KOPT-K1 (cell line): Measurements from ENCODE around the gene TMEM236.
"Not testable (repeated sequence)": the region's sequence is repeated elsewhere in the genome, so short reads cannot be mapped to it uniquely, and the experiment has no call there.

Source experiments
- H3K27ac ChIP-seq: fragments of 200-600 bp; sonication (generic); 2 replicates; pipeline ENCODE4 v1.5.1; 2016; ENCODE audit warnings: antibody characterized with exemption, mild to moderate bottlenecking, low read depth, low read length; ENCODE audit not compliant: poor library complexity, severe bottlenecking
- H3K36me3 ChIP-seq: fragments of 200-600 bp; sonication (generic); 2 replicates; pipeline ENCODE4 v1.5.1; 2017; ENCODE audit warnings: antibody characterized with exemption, mild to moderate bottlenecking, low read length, moderate library complexity; ENCODE audit not compliant: insufficient read depth
- H3K9me3 ChIP-seq: fragments of 200-600 bp; sonication (generic); 2 replicates; pipeline ENCODE4 v1.5.1; 2017; ENCODE audit warnings: antibody characterized with exemption, low read length, mild to moderate bottlenecking; ENCODE audit not compliant: insufficient read depth, poor library complexity, severe bottlenecking

Gene TMEM236, protein sequence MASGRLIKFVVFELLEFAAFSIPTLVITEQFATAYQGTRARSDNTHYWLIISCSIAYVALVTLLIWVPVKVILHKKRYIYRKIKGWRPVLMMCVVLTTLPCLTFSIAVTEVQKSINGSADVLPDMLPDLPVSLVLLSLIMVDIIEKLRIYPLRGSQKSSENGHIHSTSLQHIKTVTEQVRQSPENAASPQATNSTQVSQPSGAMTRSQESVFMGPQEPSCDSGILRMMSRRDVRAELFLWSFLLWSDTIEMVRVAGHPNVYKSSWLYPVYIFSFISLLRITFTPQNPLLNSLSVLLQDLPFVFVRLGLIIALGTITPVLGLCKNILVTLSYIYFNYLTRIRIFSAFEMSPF

DNA sequence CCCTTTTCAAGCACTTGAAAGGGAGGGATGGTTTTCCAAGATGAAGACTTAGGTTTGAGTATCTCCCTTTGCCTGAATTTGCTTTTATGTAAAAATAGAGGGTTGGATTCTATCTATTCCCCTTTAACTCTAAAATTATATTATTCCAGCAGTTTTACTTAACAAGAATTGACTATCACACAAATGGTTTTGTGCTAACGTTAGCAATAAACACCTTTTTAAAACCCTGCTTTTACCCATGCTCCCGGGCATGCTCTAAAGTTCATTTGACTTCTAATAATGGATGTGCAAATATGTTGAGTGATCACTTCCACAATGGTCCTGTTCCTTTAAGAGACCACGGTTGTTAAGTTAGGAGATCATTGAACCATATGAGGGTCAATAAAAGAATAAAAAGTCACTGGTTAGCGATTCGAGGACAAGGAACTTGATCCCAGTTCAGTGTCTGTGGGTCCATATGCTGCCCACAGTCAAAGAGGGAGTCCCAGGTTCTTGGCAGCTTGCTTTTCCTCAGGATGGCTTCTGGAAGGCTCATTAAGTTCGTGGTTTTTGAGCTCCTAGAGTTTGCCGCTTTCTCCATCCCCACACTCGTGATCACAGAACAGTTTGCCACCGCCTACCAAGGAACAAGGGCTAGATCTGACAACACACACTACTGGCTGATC is at the start of gene TMEM236:
TMEM236 (plus strand) TSS at position 421 of the 665 bp plus-strand sequence; CDS start at position 516, 95 bp downstream.
- H3K9me3 ChIP-seq: no peaks in the 10 kb centered on the region
- no peak within 1 kb of the TSS for H3K27ac ChIP-seq
- no peaks in the 10 kb centered on the region for H3K36me3 ChIP-seq

DNA sequence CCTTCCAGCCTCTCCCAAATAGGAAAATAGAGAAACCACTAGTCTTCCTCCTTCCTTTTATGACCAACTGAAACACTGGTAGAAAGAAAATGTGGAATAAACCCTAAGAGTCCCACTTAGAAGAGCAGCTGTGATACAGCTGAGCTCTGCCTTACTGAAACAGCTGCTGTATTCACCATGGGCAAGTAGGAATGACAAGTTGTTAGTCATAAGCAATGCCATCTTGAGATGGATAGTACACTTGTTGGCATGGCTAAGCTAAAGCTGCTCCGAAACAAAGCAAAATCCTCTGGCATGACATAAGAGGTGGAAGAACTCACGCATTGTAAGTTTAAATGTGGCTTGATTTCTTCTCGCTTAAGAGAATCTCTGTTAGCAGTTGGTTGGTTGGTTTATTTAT is 48.3 kb upstream of the TMEM236 start:
- no peak overlapping the region for H3K27ac ChIP-seq
- peaks cover 95% of the 10 kb centered on the region for H3K36me3 ChIP-seq
- no peaks in the 10 kb centered on the region for H3K9me3 ChIP-seq

DNA sequence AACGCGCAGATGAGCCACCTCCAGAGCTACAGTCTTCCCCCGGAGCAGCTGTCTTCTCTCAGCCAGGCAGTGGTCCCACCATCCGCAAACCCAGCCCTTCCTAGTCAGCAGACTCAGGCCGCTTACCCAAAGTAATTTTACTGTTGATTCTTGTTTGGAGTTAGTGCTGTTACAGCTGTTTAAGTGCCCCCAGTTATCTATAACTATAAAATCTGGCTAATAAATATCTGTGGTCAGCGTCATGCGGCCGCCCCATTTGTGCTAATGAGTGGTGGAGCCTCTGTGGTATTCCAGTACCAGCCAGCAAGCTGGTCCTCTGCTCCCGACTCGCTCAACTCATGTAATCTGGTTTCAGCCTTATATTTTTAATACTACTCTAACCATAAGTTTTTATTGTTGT is 43.2 kb upstream of the TMEM236 start:
- no peak overlapping the region for H3K27ac ChIP-seq
- H3K36me3 ChIP-seq: peaks cover 98% of the 10 kb centered on the region
- H3K9me3 ChIP-seq: no peaks in the 10 kb centered on the region

DNA sequence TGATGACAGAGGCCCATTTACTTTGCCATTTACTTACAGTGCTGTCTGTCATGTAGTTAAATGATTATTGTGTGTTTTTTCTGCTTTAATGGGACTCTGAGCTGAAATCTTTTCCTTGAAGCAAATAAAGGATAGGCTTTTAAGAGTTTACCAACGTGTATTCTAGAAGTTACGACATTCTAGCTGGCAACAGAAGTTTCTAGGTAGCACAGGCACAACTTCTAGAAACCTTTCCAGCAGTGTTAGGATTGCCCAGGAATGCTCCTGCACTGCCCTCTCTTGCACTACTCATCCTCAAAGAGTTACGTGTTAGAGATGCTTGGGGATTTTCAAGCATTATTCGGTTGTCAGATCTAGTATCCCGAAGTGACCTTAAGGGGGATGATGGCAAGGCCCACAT is 42.5 kb upstream of the TMEM236 start:
- H3K9me3 ChIP-seq: no peaks in the 10 kb centered on the region
- H3K27ac ChIP-seq: no peak overlapping the region
- peaks cover 98% of the 10 kb centered on the region for H3K36me3 ChIP-seq

DNA sequence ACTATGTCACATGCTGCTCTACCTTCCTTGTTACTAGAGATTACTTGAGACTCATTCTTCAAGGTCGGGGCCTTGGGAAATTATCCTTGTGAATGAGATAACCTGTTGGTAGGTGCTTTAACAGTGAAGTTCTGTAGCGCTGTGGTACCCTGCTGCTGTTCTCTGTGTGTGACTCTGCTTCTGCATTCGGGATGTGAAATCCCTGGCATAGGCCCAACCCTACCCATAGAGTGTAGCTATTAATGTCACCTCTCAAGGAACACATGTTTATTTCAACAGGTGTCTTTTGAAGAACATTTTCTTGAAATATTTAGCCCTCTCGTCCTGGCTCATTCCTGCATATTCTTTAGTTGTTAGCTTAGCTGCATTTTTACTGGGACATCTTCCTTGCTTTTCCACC is 41.8 kb upstream of the TMEM236 start:
- Histone ChIP-seq H3K9me3 (no peaks in the 10 kb centered on the region), H3K36me3 (peaks cover 98% of the 10 kb centered on the region), H3K27ac (no peak overlapping the region)

DNA sequence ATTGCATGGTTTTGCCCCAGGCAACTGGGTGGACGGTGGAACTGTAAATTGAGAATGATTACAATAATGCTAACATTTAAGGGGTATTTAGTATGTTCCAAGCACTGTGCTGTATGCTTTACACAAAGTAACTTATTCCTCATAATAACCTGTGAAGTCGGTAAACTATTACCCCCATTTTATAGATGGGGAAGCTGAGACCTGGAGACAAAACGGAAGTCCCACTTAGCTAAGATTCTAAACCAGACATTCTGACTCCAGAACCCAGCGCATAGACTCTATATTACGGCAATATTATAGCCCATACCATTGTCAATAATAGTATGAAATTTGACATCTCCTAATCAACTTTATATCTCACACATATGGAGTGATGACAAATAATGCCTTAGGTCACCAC is 39.9 kb upstream of the TMEM236 start:
- H3K9me3 ChIP-seq: peaks cover 2% of the 10 kb centered on the region
- peaks cover 98% of the 10 kb centered on the region for H3K36me3 ChIP-seq
- H3K27ac ChIP-seq: no peak overlapping the region

DNA sequence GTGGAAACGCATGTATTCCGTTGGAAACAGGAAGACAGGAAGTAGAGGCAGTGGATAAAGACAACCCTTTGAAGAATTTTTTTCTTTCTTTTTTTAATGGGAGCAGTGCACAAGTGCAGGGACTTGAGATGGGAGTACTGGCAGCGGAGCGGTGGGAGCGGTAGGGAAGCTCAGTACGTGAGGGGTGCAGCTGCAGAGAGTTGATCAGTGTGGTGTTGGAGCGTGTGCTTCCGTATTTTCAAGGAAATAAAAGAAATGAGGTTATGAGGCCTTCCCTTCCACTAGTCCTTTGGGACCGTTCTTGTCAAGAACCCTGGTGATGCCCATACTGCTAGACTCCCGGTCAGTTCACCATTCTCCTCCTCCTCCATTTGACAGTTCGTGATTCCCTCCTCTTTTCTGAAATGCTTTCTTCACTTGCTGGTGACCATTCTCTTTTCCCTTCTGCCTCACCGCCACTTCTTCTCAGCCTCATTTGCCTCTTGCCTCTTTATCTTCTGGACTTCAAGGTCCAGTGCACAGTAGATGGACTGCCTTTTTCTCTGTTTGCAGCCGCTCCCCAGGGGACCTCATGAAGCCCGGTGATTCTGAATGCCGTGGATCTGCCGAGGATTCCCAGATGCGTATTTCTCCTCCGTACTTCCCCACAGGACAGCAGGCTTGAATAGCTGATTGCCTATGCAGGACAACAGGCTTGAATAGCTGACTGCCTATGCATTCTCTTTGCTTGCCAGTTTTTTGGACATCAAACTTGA is 39.1 kb upstream of the TMEM236 start:
- Histone ChIP-seq H3K36me3 (peaks cover 100% of the 10 kb centered on the region), H3K27ac (no peak overlapping the region), H3K9me3 (peaks cover 8% of the 10 kb centered on the region)

DNA sequence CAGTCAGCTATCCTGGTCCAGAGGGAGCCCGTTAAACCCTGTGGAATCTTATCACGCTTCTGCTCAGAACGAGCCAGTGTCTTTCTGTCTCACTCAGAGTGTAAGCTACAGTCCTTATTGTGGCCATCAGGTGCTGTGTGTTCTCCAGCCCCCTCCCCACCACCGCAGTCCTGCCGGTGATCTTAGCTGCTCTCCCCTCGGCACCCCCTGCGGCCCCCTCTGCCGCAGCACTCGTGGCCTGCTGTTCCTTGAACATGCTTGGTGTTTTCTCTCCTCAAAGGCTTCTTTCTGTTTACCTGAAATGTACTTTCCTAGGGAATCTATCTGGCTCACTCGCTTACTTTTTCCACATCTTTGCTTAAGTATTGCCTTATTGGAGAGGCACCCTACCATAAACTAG is 38.2 kb upstream of the TMEM236 start:
- Histone ChIP-seq H3K9me3 (peaks cover 8% of the 10 kb centered on the region), H3K36me3 (peaks cover 92% of the 10 kb centered on the region), H3K27ac (no peak overlapping the region)

DNA sequence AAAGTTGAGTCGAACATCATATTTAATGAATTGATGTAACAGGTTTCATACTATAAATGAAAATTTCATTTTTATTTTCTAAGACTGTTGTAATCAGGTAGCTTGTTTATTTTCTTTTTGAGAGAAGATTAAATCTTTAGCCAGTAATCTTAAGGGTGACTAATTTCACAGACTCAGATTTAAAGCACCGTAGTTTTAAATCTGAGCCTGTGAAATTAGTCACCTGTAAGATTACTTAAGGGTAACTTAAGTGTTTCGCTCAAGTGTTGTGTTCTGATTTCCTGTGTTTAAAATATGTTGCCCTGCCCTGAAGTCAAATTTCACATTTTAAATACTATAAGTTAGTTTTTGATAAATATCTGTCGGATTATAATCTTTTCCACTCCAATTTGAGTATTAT is 35.8 kb upstream of the TMEM236 start:
- H3K27ac ChIP-seq: no peak overlapping the region
- H3K36me3 ChIP-seq: peaks cover 68% of the 10 kb centered on the region
- peaks cover 8% of the 10 kb centered on the region for H3K9me3 ChIP-seq

DNA sequence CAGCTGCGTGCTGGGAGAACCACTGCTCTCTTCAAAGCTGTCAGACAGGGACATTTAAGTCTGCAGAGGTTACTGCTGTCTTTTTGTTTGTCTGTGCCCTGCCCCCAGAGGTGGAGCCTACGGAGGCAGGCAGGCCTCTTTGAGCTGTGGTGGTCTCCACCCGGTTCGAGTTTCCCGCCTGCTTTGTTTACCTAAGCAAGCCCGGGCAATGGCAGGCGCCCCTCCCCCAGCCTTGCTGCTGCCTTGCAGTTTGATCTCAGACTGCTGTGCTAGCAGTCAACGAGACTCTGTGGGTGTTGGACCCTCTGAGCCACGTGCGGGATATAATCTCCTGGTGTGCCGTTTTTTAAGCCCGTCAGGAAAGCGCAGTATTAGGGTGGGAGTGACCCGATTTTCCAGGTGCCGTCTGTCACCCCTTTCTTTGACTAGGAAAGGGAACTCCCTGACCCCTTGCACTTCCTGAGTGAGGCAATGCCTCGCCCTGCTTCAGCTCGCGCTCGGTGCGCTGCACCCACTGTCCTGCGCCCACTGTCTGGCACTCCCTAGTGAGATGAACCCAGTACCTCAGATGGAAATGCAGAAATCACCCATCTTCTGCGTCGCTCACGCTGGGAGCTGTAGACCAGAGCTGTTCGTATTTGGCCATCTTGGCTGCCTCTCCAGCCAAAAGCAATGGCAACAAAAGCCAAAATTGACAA is 29.5 kb upstream of the TMEM236 start:
- H3K27ac ChIP-seq, H3K9me3 ChIP-seq: not testable (repeated sequence)

DNA sequence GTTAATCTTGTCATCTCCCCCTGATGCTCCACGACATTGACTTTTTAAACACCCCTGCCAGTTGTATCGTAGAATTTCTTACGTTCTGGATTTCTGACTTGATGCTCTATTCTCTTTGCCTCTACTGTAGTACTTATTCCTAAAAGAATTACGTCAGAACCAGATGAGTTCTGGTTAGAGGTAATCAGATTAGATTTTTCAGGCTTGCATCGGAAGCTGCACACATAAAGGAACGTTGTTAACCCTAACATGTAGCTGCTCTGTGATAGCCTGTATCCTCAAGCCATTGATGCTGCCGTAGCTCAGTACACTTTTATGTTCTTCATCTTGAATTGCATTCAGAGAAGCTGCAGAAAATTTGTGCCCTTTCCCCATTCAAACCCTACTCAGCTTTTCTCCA is 26.3 kb upstream of the TMEM236 start:
- Histone ChIP-seq H3K36me3 (peaks cover 11% of the 10 kb centered on the region), H3K27ac (no peak overlapping the region), H3K9me3 (no peaks in the 10 kb centered on the region)

More for the DNA sequence above, 29.5 kb upstream of the TMEM236 start:
- peaks cover 16% of the 10 kb centered on the region for H3K36me3 ChIP-seq

DNA sequence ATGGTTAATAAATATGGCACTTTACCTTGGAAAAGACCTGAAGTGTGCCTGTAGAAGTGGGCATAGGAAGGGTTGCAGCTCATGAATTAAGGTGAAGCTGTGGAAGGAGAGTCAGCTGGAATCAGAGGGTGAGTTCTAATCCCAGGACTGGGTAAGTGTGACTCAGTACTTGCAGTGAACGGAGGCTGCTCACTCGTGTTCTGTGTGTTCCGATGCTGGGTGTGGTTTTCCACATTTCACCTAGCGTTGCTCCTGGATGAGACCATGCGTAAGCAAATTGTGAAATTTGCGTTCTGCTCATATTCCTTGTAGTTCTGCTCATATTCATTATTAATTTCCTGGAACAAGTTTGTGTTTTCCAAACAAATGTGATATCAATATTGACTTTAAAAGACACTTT is 22.4 kb upstream of the TMEM236 start:
- no peaks in the 10 kb centered on the region for H3K9me3 ChIP-seq
- no peak overlapping the region for H3K27ac ChIP-seq
- no peaks in the 10 kb centered on the region; the same call in 1 of the 2 replicates for H3K36me3 ChIP-seq

DNA sequence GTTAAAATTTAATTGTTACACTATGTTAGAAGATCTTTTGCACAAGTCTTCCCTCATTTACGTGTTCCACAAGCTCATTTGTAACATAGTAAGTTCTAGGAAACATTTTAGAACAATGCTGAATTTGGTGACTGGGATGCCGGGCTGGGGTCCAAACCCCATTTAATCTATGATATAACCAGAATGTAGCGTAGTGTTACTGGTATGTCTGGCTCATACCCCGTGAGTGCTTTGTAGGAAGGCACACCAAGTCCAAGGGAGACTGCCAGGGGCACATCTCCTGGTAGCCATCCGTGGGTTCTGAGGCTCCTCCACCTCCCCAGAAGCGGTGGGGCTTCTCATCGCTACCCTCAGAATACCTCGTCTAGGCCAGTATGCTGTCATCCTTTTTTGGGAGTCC is 21.3 kb upstream of the TMEM236 start:
- no peak overlapping the region for H3K27ac ChIP-seq
- H3K36me3 ChIP-seq: no peaks in the 10 kb centered on the region; the same call in 1 of the 2 replicates
- no peaks in the 10 kb centered on the region for H3K9me3 ChIP-seq

DNA sequence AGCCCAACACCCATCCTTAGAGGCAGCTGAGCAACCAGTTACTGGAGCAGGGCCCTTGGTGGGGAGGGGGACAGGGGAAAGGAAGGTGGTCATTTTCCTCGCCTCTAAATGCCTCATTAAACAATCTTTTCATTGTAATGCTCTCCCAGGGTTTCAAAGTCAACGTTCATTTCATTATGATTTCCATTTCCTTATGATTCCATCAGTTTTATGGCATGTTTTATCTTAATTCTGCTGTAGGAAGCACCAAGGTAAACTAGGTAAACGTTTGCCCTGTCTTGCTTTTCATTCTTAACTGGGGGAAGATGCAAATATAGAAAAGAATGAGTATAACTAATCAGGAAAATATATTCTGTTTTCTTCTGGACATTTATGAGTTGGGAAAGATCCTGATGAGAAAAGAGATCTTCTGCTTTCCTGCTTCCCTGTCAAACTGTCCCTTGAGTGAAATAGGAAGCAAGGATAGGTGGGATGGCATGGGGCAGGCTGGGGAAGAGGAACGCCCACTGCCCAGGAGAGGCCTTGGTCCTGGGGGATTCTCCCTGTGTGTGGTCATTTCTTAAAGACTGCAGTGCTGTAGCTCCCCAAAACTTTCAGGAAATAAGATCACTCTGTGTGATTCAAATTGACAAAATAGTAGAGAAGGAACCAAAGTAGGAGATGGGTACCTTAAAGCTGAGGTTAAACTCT is 20.5 kb upstream of the TMEM236 start:
- Histone ChIP-seq H3K36me3 (no peaks in the 10 kb centered on the region; the same call in 1 of the 2 replicates), H3K27ac (no peak overlapping the region), H3K9me3 (no peaks in the 10 kb centered on the region)
